ENCODE results near the gene CFAP69. TPM values are rescaled to one million over a fixed set of nuclear protein-coding genes. Genes with fewer than 3 reads are reported as not detected.
"Not testable (repeated sequence)": the region's sequence is repeated elsewhere in the genome, so short reads cannot be mapped to it uniquely, and the experiment has no call there.

Gene CFAP69
- polyA plus RNA-seq, 1 donor from 2014 or later, result 6.2 TPM

DNA sequence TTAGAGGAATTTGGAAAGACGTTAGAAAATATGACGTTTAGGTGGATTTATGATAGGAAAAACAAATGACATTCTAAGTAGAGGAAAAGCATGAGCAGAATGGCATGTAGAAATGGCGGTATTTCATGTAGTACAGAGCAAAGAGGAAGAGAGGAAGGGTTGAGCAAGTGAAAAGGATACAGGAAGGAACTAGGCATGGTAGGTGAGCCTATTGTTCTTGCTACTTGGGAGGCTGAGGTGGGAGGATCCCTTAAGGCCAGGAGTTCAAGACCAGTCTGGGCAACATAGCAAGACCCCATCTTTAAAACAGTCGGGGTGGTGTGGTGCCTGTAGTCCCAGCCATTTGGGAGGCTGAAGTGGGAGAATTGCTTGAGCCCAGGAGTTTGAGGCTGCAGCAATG lies 102.8 kb downstream of the CFAP69 start:
- H3K79me2 ChIP-seq (replicated peaks; ENCODE audit: insufficient read depth, low read length), result peaks cover 17% of the 10 kb centered on the region
- H3K36me3 ChIP-seq (ENCODE audit: insufficient read depth, low read length), result no peaks in the 10 kb centered on the region
- no peaks in the 10 kb centered on the region for H4K20me1 ChIP-seq (ENCODE audit: insufficient read depth)
- H3K27ac ChIP-seq (ENCODE audit: low read length), result no peak overlapping the region
- H3K9me3 ChIP-seq (ENCODE audit: low read length), result no peaks in the 10 kb centered on the region
- H3K4me2 ChIP-seq (ENCODE audit: low read length), result peak overlapping the region; percentile 94
- H3K27me3 ChIP-seq (ENCODE audit: insufficient read depth, low read depth, low read length), result no peaks in the 10 kb centered on the region
- peak overlapping the region; percentile 90 for H3K9ac ChIP-seq (ENCODE audit: low read length)
- TF ChIP-seq CTCF (IDR thresholded peaks at IDR 0.05; ENCODE audit: poor library complexity, severe bottlenecking), result no peak
- no peak for TF ChIP-seq RAD21 (conservative IDR thresholded peaks at IDR 0.05)
- no peak for TF ChIP-seq TAF1 (IDR thresholded peaks at IDR 0.05; ENCODE audit: low read depth)
- TF ChIP-seq MXI1 (conservative IDR thresholded peaks at IDR 0.05; ENCODE audit: poor library complexity, severe bottlenecking), result no peak
- no peak for TF ChIP-seq SMC3 (conservative IDR thresholded peaks at IDR 0.05; ENCODE audit: poor library complexity)
- no peak for TF ChIP-seq EZH2 (IDR thresholded peaks at IDR 0.05; ENCODE audit: borderline replicate concordance, insufficient read depth, low read length, poor library complexity, severe bottlenecking)
- TF ChIP-seq EP300 (conservative IDR thresholded peaks at IDR 0.05; ENCODE audit: poor library complexity, severe bottlenecking), result no peak
- no peak for TF ChIP-seq REST (IDR thresholded peaks at IDR 0.05; ENCODE audit: borderline replicate concordance)
- TF ChIP-seq POLR2AphosphoS5 (IDR thresholded peaks at IDR 0.05), result no peak
- H3K9me2 ChIP-seq (ENCODE audit: insufficient read depth, low read length), result no peaks in the 10 kb centered on the region
- no peak overlapping the region for H2AFZ ChIP-seq (ENCODE audit: low read depth, low read length)
- no peaks in the 10 kb centered on the region for H3F3A ChIP-seq (ENCODE audit: insufficient read depth, low read length, poor library complexity, severe bottlenecking)
- H3K4me3 ChIP-seq (ENCODE audit: low read length), result peak overlapping the region; percentile 81

GRCh38 chr7:90349305-90349704 lies 104.3 kb downstream of the CFAP69 start:
- no peak overlapping the region for H3K9ac ChIP-seq (ENCODE audit: low read length)
- H3F3A ChIP-seq (ENCODE audit: insufficient read depth, low read length, poor library complexity, severe bottlenecking), result no peaks in the 10 kb centered on the region
- no peak for TF ChIP-seq RAD21 (conservative IDR thresholded peaks at IDR 0.05)
- TF ChIP-seq TAF1 (IDR thresholded peaks at IDR 0.05; ENCODE audit: low read depth), result no peak
- no peak for TF ChIP-seq CTCF (IDR thresholded peaks at IDR 0.05; ENCODE audit: poor library complexity, severe bottlenecking)
- no peak for TF ChIP-seq POLR2AphosphoS5 (IDR thresholded peaks at IDR 0.05)
- no peak for TF ChIP-seq EP300 (conservative IDR thresholded peaks at IDR 0.05; ENCODE audit: poor library complexity, severe bottlenecking)
- no peak for TF ChIP-seq REST (IDR thresholded peaks at IDR 0.05; ENCODE audit: borderline replicate concordance)
- TF ChIP-seq EZH2 (IDR thresholded peaks at IDR 0.05; ENCODE audit: borderline replicate concordance, insufficient read depth, low read length, poor library complexity, severe bottlenecking), result no peak
- no peak for TF ChIP-seq MXI1 (conservative IDR thresholded peaks at IDR 0.05; ENCODE audit: poor library complexity, severe bottlenecking)
- TF ChIP-seq SMC3 (conservative IDR thresholded peaks at IDR 0.05; ENCODE audit: poor library complexity), result no peak
- H3K9me3 ChIP-seq (ENCODE audit: low read length), result no peaks in the 10 kb centered on the region
- H3K36me3 ChIP-seq (ENCODE audit: insufficient read depth, low read length), result no peaks in the 10 kb centered on the region
- H2AFZ ChIP-seq (ENCODE audit: low read depth, low read length), result no peak overlapping the region
- H3K27ac ChIP-seq (ENCODE audit: low read length), result no peak overlapping the region
- no peak overlapping the region for H3K4me3 ChIP-seq (ENCODE audit: low read length)
- no peak overlapping the region for H3K4me2 ChIP-seq (ENCODE audit: low read length)
- peaks cover 20% of the 10 kb centered on the region for H3K79me2 ChIP-seq (replicated peaks; ENCODE audit: insufficient read depth, low read length)
- H3K27me3 ChIP-seq (ENCODE audit: insufficient read depth, low read depth, low read length), result no peaks in the 10 kb centered on the region
- no peaks in the 10 kb centered on the region for H4K20me1 ChIP-seq (ENCODE audit: insufficient read depth)
- H3K9me2 ChIP-seq (ENCODE audit: insufficient read depth, low read length), result no peaks in the 10 kb centered on the region

DNA sequence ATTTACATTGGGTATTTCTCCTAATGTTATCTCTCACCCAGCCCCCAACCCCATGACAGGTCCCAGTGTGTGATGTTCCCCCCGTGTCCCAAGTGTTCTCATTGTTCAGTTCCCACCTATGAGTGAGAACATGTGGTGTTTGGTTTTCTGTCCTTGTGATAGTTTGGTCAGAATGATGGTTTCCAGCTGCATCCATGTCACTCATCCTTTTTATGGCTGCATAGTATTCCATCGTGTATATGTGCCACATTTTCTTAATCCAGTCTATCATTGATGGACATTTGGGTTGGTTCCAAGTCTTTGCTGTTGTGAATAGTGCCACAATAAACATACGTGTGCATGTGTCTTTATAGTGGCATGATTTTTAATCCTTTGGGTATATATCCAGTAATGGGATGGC lies 105.1 kb downstream of the CFAP69 start:
- H3K36me3 ChIP-seq (ENCODE audit: insufficient read depth, low read length); H4K20me1 ChIP-seq (ENCODE audit: insufficient read depth); H3K4me3 ChIP-seq (ENCODE audit: low read length); H3K9ac ChIP-seq (ENCODE audit: low read length); H3F3A ChIP-seq (ENCODE audit: insufficient read depth, low read length, poor library complexity, severe bottlenecking); H3K27me3 ChIP-seq (ENCODE audit: insufficient read depth, low read depth, low read length); H3K27ac ChIP-seq (ENCODE audit: low read length); H2AFZ ChIP-seq (ENCODE audit: low read depth, low read length); H3K9me3 ChIP-seq (ENCODE audit: low read length); H3K9me2 ChIP-seq (ENCODE audit: insufficient read depth, low read length); H3K4me2 ChIP-seq (ENCODE audit: low read length): not testable (repeated sequence)
- peaks cover 21% of the 10 kb centered on the region for H3K79me2 ChIP-seq (replicated peaks; ENCODE audit: insufficient read depth, low read length)
